HG03442 (cell line): ENCODE data around the gene MIEF1.

Experiments used
- ATAC-seq: cut with Tn5 transposase; IDR thresholded peaks from one replicate; pipeline ENCODE4 v1.9.1; 2021; ENCODE audit warnings: mild to moderate bottlenecking, moderate library complexity; ENCODE audit not compliant: unreplicated experiment

Gene MIEF1

DNA sequence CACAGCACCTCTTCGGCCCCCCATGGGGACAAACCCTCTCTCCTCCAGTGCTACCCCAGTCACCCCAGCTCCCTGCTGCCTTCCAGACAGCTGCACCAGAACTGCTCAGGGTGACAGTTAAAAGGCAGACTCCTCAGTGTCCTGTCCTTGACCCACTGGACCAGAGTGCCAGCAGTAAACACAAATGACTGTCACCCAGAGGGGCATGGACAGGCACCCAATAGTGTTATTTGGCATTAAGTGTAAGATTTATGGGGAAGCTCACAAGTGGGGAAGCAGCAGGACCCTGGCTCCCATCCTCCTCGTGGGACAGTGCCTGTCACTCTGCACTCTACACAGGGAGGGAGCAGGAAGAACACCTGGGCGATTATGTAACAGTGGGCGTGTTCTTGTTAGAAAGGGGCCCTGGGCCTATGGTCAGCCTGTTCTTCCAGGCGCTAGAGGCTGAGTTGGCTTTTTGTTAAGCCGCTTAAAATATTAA, 25.4 kb downstream of the MIEF1 start:
- ATAC-seq, result no peak

- ATAC-seq, result no peak
Observed at GRCh38 chr22:39528080-39528661, 26.1 kb downstream of the MIEF1 start.

- ATAC-seq, result peak; percentile 27
Observed at GRCh38 chr22:39528681-39529486, 26.8 kb downstream of the MIEF1 start.

- ATAC-seq, result no peak
Observed at GRCh38 chr22:39529487-39529851, 27.4 kb downstream of the MIEF1 start.

DNA sequence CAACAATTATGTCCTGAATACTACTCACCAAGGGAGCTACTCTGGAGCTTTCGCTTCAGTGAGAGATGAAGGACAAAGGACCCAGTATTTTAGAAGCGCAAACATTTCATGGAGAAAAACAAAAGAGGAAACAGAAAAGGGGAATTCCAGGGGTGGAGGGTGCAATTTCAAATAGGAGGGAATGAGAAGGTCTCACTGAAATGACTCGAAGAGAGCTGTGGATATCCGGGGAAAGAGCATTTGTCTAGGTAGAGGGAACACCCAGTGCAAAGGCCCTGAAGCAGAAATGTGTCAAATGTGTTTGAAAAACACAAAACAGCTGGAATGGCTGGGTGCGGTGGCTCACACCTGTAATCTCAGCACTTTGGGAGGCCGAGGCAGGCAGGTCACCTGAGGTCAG, 28.0 kb downstream of the MIEF1 start:
- ATAC-seq, result no peak

- no peak for ATAC-seq
Observed at GRCh38 chr22:39530692-39531331, 28.7 kb downstream of the MIEF1 start.

- peak; percentile 67 for ATAC-seq
Observed at GRCh38 chr22:39532215-39533073, 30.4 kb downstream of the MIEF1 start, which contains the start of gene RPS19BP1. RPS19BP1 (minus strand) TSS chr22:39532748; CDS start chr22:39532738, 10 bp downstream.

DNA sequence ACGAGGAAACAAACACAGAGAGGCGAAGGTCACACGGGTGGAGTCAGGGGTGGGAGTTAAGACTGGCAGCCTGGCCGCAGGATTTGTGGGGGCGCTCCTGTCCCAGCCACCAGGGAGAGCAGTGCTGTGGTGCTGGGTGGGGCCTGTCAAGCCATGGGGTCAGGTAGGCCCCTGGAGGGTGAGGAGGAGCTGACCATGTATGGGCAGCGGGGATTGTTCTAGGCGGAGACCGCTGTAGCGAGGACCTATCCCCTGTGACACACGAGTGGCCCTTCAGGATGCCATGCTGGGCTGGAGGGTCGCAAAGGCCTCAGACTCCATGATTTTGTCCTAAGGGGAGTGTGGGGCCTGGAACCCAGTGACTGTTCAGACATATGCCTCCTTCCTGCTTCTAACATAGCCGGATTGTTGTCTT, 32.0 kb downstream of the MIEF1 start:
- ATAC-seq, result no peak

GRCh38 chr22:39534591-39535356, 32.7 kb downstream of the MIEF1 start:
- ATAC-seq, result no peak

DNA sequence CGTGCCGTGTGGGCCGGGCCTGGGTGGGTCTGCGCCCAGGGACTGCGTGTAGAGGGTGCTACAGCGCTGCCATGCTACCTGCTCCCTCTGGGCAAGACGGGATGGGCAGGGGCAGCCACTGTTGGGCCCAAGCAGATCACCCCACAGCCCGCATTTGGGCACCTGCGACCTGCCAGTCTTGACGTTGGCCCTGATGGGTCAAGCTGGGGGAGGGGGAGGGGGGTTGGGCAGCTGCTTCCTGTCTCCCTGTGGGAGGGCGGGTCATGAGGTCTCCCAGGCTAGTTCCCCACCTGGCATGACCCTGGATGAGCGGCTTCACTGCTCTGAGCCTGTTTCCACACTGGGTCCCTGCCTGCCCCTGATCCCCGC, 33.3 kb downstream of the MIEF1 start:
- ATAC-seq, result no peak

- no peak for ATAC-seq
Observed at GRCh38 chr22:39535831-39536449, 33.9 kb downstream of the MIEF1 start.

DNA sequence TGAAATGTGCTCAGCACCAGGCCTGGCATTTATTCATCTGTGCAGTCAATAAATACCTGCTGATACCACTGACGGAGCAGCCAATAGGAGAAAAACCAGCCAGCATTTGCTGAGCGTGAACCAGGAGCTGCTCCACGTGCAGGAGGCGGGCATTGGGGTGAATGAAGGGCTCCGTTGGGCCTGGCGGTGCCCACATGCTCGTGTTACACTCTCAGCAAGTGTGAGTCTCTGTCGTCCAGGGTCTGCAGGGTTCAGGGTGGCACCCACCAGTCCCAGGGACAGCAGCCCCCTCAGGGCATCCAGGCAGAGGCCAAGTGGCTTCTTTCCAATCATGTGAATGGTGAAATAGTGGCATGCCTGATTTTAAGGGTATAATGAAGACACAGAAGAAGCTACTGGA, 34.6 kb downstream of the MIEF1 start:
- no peak for ATAC-seq

DNA sequence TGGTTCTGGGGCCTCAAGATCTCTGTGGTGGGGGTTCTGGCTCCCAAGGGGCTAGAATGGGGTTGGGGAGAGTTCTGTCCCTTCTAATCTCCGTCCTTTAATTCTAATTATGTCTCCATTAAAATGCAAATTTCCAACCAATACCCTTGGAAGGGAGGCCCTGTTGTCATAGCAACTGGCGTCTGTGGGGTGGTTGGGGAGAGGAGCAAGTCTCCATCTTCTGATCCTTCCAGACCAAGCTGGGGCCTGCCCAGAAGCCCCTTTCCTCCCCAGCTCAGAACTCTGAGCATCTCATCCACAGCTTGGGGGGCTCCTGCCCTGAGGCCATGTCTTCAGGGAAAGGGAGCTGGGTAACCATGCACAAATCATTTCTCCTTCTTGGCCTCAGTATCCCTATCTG, 35.9 kb downstream of the MIEF1 start:
- ATAC-seq, result no peak

GRCh38 chr22:39543095-39543494, 41.0 kb downstream of the MIEF1 start:
- no peak for ATAC-seq

- no peak for ATAC-seq
Observed at GRCh38 chr22:39545386-39546365, 43.6 kb downstream of the MIEF1 start.

DNA sequence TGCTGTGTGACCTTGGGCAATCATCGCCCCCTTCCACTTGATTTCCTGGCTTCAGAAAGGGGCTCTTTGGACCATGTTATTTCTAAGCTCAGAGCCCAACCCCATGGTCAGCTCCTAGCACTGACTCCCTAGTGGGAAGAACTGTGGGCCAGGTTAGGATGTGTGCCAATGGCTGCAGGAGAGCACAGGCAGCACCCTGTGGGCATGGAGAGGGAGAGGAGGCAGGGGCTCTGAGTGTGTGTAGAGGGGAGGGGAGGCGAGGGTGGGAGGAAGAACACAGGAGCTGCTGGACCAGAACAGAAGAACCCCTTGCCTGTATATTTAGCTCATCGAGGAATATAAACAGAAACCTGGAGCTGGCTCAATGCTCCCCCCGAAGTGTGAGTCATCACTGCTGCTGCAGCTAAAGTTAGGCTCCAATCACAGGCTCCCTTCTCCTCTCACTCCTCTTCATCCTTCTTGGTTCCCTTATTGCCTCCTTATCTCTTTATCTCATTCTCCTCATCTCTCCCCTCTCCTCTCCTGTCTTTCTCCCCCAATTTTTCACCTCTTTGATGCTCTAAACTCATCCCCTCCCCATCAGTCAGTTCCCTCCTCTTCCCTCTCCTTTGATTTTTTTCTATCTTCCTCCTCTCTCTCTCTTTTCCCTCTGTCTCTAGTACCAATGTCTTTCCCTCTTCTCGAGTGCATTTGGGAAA, 44.9 kb downstream of the MIEF1 start:
- no peak for ATAC-seq

DNA sequence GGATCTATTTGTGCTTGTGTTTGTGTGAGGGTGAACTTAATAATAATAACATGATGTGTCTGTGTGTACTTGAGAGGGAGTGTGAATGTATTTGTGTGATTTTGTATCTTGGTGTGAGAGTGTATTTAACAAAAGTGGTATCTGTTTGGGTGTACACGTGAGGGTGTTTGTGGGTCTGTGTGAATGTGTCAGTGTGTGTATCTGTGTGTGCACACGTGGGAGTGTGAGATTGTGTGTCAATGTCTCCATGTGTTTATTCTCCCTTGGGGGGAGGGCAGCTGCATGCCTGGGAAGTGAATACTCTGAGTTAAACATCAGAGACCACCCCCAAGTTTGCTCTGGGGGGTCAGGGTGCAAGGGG, 45.5 kb downstream of the MIEF1 start:
- no peak for ATAC-seq

GRCh38 chr22:39553429-39553828, 51.3 kb downstream of the MIEF1 start:
- ATAC-seq, result no peak
